Neural crest cell (in vitro differentiated cells): ENCODE measurements around the gene UBQLN4. TPM values are rescaled to one million over a fixed set of nuclear protein-coding genes. Genes with fewer than 3 reads are reported as not detected.
A peak's percentile ranks its signal among the peaks of the same experiment; 100 is the strongest.

Experiments
- DNase-seq: peaks from one replicate; pipeline ENCODE4 v3.0.0; 2021; ENCODE audit warnings: low read depth, mixed read lengths, low spot score
- H3K27ac Mint-ChIP-seq: one replicate; pipeline ENCODE4 v1.8.0; 2021; ENCODE audit warnings: mild to moderate bottlenecking, mixed read lengths; ENCODE audit not compliant: unreplicated experiment
- H3K27me3 Mint-ChIP-seq: 2 replicates; pipeline ENCODE4 v1.8.0; 2021; ENCODE audit warnings: low read depth, mild to moderate bottlenecking, mixed read lengths
- H3K36me3 Mint-ChIP-seq: 2 replicates; pipeline ENCODE4 v1.8.0; 2021; ENCODE audit warnings: low read depth, mild to moderate bottlenecking, mixed read lengths
- H3K4me1 Mint-ChIP-seq: 2 replicates; pipeline ENCODE4 v1.8.0; 2021; ENCODE audit warnings: mixed read lengths
- H3K4me3 Mint-ChIP-seq: one replicate; pipeline ENCODE4 v1.8.0; 2021; ENCODE audit warnings: mild to moderate bottlenecking, mixed read lengths
- H3K9me3 Mint-ChIP-seq: 2 replicates; pipeline ENCODE4 v1.8.0; 2021; ENCODE audit warnings: mixed read lengths
- total RNA-seq: library from RNA; stranded (reverse); gene quantifications from 2 replicates; pipeline ENCODE4 v1.2.1, GENCODE V29; 2021
- TF ChIP-seq, protein P1 (sequence below): fragments of 200-600 bp; sonication (generic); conservative IDR thresholded peaks from 2 replicates; pipeline ENCODE4 v1.5.0; 2021; ENCODE audit warnings: antibody characterized with exemption, mild to moderate bottlenecking

Gene UBQLN4
- total RNA-seq, 1 donor from 2014 or later, result 78.0 TPM

DNA sequence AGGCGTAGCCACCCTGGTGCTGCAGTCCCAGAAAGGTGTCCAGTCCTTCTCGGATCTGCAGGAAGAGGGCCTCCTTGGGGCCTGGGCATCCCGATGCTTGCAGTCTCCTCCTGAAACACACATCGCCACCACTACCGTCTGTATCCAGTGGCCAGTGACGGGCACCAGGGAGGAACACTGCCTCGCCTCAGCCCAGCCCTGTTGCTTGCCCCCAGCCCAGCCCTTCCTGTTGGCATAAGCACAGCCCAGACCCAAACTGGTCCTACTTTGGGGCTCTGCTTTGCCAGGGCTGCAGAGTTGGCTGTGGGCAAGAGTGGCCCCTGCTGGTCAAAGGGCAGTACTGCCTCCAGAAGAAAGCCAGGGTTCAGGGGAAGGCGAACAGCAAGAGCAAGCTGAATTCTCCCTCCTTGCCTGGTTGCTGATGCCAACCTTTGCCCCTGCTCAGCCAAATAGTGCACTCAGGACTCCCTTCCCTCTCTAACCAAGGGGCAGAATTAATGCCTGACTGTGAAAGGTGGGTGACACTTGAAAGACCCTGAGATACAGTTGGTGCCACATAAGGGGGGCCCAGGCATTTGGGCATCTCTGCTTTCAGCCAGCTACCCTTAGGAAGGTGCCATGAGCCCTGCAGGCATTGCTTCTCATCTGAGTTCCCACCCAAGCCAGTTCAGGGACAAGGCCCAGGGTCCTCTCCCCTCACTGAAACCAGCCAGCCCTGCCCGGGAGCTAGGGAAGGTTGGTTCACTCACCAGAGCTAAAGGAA is 64.2 kb downstream of the UBQLN4 start:
- TF ChIP-seq, protein P1, sequence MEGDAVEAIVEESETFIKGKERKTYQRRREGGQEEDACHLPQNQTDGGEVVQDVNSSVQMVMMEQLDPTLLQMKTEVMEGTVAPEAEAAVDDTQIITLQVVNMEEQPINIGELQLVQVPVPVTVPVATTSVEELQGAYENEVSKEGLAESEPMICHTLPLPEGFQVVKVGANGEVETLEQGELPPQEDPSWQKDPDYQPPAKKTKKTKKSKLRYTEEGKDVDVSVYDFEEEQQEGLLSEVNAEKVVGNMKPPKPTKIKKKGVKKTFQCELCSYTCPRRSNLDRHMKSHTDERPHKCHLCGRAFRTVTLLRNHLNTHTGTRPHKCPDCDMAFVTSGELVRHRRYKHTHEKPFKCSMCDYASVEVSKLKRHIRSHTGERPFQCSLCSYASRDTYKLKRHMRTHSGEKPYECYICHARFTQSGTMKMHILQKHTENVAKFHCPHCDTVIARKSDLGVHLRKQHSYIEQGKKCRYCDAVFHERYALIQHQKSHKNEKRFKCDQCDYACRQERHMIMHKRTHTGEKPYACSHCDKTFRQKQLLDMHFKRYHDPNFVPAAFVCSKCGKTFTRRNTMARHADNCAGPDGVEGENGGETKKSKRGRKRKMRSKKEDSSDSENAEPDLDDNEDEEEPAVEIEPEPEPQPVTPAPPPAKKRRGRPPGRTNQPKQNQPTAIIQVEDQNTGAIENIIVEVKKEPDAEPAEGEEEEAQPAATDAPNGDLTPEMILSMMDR, result peak; percentile 94
- Mint-ChIP-seq H3K27ac (no peak overlapping the region), H3K4me1 (peaks cover 34% of the 10 kb centered on the region), H3K9me3 (no peaks in the 10 kb centered on the region), H3K36me3 (no peaks in the 10 kb centered on the region), H3K27me3 (no peaks in the 10 kb centered on the region), H3K4me3 (peak overlapping the region; percentile 31)
- DNase-seq, result peak; percentile 80

Other genes with a start within 250 kb of the UBQLN4 start
- 58.4 and 59.5 TPM in 2 replicates for gene GON4L, start 196.6 kb downstream of the UBQLN4 start, total RNA-seq
- 19.8 and 20.0 TPM in 2 replicates for gene SYT11, start 194.2 kb downstream of the UBQLN4 start, total RNA-seq
- gene RIT1, start 142.4 kb downstream of the UBQLN4 start, total RNA-seq, result 34.5 and 35.3 TPM in 2 replicates
- gene KHDC4, start 119.4 kb downstream of the UBQLN4 start, total RNA-seq, result 69.9 and 71.2 TPM in 2 replicates
- gene RXFP4, start 112.2 kb downstream of the UBQLN4 start, total RNA-seq, result not detected in 2 replicates
- 97.6 and 101 TPM in 2 replicates for gene ARHGEF2, start 75.3 kb downstream of the UBQLN4 start, total RNA-seq
- gene SSR2, start 32.8 kb downstream of the UBQLN4 start, total RNA-seq, result 236 and 255 TPM in 2 replicates
- gene LAMTOR2, start 984 bp upstream of the UBQLN4 start, total RNA-seq, result 49.4 and 55.6 TPM in 2 replicates
- not detected in 2 replicates for gene RAB25, start 7.4 kb upstream of the UBQLN4 start, total RNA-seq
- 114 and 120 TPM in 2 replicates for gene MEX3A, start 28.7 kb upstream of the UBQLN4 start, total RNA-seq
- 51.0 and 51.7 TPM in 2 replicates for gene LMNA, start 60.9 kb upstream of the UBQLN4 start, total RNA-seq
- gene SEMA4A, start 99.8 kb upstream of the UBQLN4 start, total RNA-seq, result 1.3 and 2.1 TPM in 2 replicates
- gene SLC25A44, start 140.3 kb upstream of the UBQLN4 start, total RNA-seq, result 19.1 and 22.7 TPM in 2 replicates
- 82.5 and 83.3 TPM in 2 replicates for gene PMF1, start 159.2 kb upstream of the UBQLN4 start, total RNA-seq
- gene BGLAP, start 188.4 kb upstream of the UBQLN4 start, total RNA-seq, result 2.5 and 3.0 TPM in 2 replicates
- gene PAQR6, start 194.3 kb upstream of the UBQLN4 start, total RNA-seq, result 15.8 and 17.1 TPM in 2 replicates
- gene SMG5, start 229.0 kb upstream of the UBQLN4 start, total RNA-seq, result 116 and 122 TPM in 2 replicates
- 4.3 and 4.6 TPM in 2 replicates for gene TMEM79, start 230.5 kb upstream of the UBQLN4 start, total RNA-seq
- 34.2 and 38.0 TPM in 2 replicates for gene GLMP, start 241.9 kb upstream of the UBQLN4 start, total RNA-seq
- gene VHLL, start 245.5 kb upstream of the UBQLN4 start, total RNA-seq, result 0.77 TPM in 1 of 2 replicates, not detected in the other